ENCODE results near the gene CEP128.

GRCh38 chr14:80496090-80496489 lies 445.4 kb downstream of the CEP128 start:
- TF ChIP-seq POLR2AphosphoS5 (IDR thresholded peaks at IDR 0.05; ENCODE audit: low read depth, low read length) (no peak), POLR2A (IDR thresholded peaks at IDR 0.05; ENCODE audit: low read depth, low read length) (no peak), TAF1 (IDR thresholded peaks at IDR 0.05; ENCODE audit: low read depth, low read length) (no peak)
